Mesodermal cell (in vitro differentiated cells): ENCODE data around the gene BANP.
"Not testable (repeated sequence)": the region's sequence is repeated elsewhere in the genome, so short reads cannot be mapped to it uniquely, and the experiment has no call there.

ENCODE experiments used
- H3K27ac ChIP-seq: 2 replicates; pipeline ENCODE4 v1.7.0; 2013; ENCODE audit warnings: mild to moderate bottlenecking, low read depth, low read length, moderate library complexity; ENCODE audit not compliant: severe bottlenecking
- H3K36me3 ChIP-seq: 2 replicates; pipeline ENCODE4 v1.7.1; 2013; ENCODE audit warnings: mild to moderate bottlenecking, low read length, moderate library complexity; ENCODE audit not compliant: control insufficient read depth, insufficient read depth
- H3K4me1 ChIP-seq: one replicate; pipeline ENCODE4 v1.7.1; 2013; ENCODE audit warnings: mild to moderate bottlenecking, low read length; ENCODE audit not compliant: insufficient read depth, control insufficient read depth, poor library complexity, severe bottlenecking
- H3K4me3 ChIP-seq: 2 replicates; pipeline ENCODE4 v1.7.0; 2013; ENCODE audit warnings: low read length, control low read depth, mild to moderate bottlenecking; ENCODE audit not compliant: insufficient read depth, poor library complexity, severe bottlenecking; ENCODE audit errors: extremely low read depth
- H3K9me3 ChIP-seq: 2 replicates; pipeline ENCODE4 v1.7.1; 2013; ENCODE audit warnings: mild to moderate bottlenecking, low read length, moderate library complexity; ENCODE audit not compliant: control insufficient read depth
- WGBS, 2 experiments: methylation state at CpG; one replicate each; pipeline ENCODE4 v1.1.5; 2013; ENCODE audit warnings: missing lambda C conversion rate in 2 of 2; ENCODE audit not compliant: insufficient coverage in 2 of 2; 5-methylcytosine and 5-hydroxymethylcytosine counted together

BANP gene

DNA sequence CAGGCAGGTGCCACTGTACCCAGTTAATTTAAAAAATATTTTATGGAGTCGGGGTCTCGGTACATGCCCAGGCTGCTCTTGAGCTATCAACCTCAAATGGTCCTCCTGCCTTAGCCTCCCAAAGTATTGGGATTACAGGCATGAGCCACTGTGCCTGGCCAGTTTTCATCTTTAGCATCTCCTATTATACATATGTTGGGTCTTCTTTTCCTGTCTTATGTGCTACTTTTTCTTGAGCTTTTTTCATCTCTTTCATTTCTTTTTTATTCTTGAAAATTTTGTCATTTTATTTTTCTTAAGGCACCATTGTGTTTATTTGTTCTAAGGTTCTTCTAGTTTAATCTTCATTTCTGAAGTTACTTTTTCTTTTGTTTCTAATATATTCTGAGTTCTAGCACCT, 20.7 kb downstream of the BANP start:
- no peak overlapping the region for H3K27ac ChIP-seq
- peaks cover under 1% of the 10 kb centered on the region for H3K4me1 ChIP-seq
- peaks cover 12% of the 10 kb centered on the region for H3K9me3 ChIP-seq
- 92% methylated on average over 2 of the region's 2 CpGs; no CpG with 5 or more reads in 1 of the 2 experiments for WGBS, 2 experiments
- H3K4me3 ChIP-seq = no peak overlapping the region
- H3K36me3 ChIP-seq = peaks cover 30% of the 10 kb centered on the region

DNA sequence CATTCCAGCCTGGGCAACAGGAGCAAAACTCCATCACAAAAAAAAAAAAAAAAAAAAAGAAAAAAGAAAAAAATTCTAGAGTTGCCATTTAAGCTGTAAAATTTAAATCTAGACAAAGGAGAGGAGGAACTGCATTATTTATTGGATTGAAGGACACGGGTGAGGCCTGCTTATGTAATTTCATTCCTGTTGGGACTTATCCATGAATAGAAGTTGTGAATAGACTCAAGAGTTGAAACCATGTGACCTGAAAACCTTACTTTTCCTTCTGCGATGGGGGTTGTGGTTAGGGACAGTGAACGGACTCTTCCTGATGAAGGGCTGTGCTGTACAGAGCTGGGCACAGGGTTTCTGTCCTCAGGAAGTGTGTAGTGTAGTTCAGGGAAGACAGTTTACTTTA, 22.5 kb downstream of the BANP start:
- 75 to 93% methylated on average over 1 of the region's 3 CpGs for WGBS, 2 experiments
- Histone ChIP-seq H3K27ac (no peak overlapping the region), H3K4me1 (no peaks in the 10 kb centered on the region), H3K36me3 (peaks cover 30% of the 10 kb centered on the region), H3K9me3 (peaks cover 12% of the 10 kb centered on the region), H3K4me3 (no peak overlapping the region)

- WGBS, 2 experiments = 86 to 88% methylated on average over 8 of the region's 9 CpGs
- H3K36me3 ChIP-seq = peaks cover 30% of the 10 kb centered on the region
- peaks cover 12% of the 10 kb centered on the region for H3K9me3 ChIP-seq
- no peak overlapping the region for H3K27ac ChIP-seq
- H3K4me3 ChIP-seq = no peak overlapping the region
- no peaks in the 10 kb centered on the region for H3K4me1 ChIP-seq
These were observed 22.9 kb downstream of the BANP start for GRCh38 chr16:87974178-87974577.

DNA sequence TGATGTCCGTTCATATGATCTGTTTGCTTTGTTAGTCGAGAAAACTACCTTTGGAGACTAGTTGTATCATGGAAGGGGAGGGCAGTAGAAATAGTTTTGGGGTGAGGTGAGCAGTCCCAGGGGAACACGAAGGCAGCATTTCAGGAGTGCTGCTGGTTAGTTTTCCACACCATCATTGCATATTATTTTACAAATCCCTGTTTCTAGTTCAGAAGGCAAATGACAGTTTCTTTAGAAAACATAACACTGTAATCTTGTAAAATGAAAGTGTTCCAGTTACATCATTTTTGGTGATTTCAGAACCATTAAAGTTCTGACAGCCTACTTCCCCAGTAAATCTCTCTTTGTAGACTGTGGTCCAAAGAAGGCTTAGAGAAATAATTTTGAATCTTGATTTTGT, 25.4 kb downstream of the BANP start:
- no peaks in the 10 kb centered on the region for H3K4me1 ChIP-seq
- H3K9me3 ChIP-seq = peaks cover 2% of the 10 kb centered on the region
- no peak overlapping the region for H3K27ac ChIP-seq
- WGBS, 2 experiments = 93% methylated on average over 2 of the region's 3 CpGs; no CpG with 5 or more reads in 1 of the 2 experiments
- peaks cover 24% of the 10 kb centered on the region for H3K36me3 ChIP-seq
- no peak overlapping the region for H3K4me3 ChIP-seq

DNA sequence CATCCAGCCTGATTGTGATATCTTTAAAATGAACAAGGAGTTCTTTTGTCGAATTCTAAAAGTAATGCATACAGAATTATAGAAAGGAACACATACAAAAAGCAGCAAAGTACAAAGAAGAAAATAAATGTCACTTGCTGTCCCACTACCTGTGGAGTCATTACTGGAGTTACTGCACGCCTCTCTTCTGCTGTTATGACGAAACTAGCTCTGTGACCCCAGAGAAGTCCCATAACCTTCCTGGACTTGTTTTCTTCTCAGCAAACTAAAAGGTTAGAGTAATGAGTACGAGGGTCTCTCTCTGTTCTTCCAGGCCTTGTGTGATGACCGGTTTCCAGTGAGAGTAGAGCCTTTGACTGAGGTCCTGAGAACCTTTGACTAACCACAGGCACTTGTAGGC, 26.9 kb downstream of the BANP start:
- WGBS, 2 experiments = 94% methylated on average over 2 of the region's 5 CpGs; no CpG with 5 or more reads in 1 of the 2 experiments
- Histone ChIP-seq H3K36me3 (peaks cover 30% of the 10 kb centered on the region), H3K27ac (no peak overlapping the region), H3K4me3 (no peak overlapping the region), H3K9me3 (no peaks in the 10 kb centered on the region), H3K4me1 (no peaks in the 10 kb centered on the region)

DNA sequence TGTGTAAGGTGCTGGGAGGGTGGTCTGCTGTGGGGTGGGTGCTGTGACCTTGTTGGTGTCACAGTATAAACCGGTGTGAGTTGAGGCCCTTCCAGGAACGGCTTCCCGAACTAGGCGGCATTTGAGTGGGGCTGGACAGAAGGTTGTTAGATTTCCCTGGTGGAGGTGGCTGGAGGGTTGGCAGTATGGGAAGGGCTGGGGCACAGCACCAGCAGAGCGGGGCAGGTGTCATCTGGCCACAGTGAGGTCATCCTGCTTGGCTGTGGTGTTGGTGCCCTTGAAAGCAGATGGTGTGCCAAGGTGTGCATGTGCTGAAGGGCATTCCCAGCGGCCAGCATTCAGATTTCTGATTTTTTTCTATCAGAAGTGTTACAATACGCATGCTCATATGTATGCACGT, 28.1 kb downstream of the BANP start:
- H3K9me3 ChIP-seq = no peaks in the 10 kb centered on the region
- H3K36me3 ChIP-seq = peaks cover 24% of the 10 kb centered on the region
- H3K4me3 ChIP-seq = no peak overlapping the region
- H3K27ac ChIP-seq = no peak overlapping the region
- no peaks in the 10 kb centered on the region for H3K4me1 ChIP-seq
- 93 to 98% methylated on average over 4 to 7 of the region's 8 CpGs for WGBS, 2 experiments

DNA sequence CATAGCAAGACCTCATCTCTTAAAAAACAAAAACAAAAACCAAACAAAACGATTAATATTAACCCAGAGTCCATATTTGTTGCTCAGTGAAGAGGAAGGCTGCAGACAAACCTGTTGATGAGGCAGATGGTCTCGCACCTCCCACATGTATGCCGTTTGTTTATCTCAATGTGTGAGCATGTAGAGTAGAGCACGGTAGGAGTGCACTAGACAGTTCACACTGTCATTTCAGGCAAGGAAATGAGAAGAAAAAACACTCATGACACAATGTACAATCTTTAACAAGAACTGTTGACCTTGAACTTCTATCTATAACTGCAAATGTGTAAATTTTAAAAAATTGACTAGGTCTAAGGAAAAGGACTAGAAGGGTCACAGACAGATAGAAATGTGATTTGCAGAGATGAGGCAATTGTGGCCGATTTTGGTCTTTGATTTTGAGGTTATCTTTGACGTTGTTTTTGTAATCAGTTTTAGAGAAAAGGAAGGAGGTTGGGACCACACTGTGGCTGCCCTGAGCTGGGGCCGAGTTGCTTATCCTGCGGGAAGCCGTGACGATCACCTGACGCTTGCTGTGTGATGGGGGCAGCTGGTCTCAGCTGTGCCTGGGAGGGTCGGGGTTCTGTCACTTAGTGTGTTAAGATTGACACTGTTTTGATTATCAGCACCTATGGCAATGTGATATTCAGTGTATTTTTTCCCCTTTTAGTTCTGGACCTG, 28.8 kb downstream of the BANP start:
- peaks cover 24% of the 10 kb centered on the region for H3K36me3 ChIP-seq
- H3K4me3 ChIP-seq, H3K9me3 ChIP-seq, H3K4me1 ChIP-seq, H3K27ac ChIP-seq: not testable (repeated sequence)
- WGBS, 2 experiments = 87 to 94% methylated on average over 3 to 4 of the region's 12 CpGs

DNA sequence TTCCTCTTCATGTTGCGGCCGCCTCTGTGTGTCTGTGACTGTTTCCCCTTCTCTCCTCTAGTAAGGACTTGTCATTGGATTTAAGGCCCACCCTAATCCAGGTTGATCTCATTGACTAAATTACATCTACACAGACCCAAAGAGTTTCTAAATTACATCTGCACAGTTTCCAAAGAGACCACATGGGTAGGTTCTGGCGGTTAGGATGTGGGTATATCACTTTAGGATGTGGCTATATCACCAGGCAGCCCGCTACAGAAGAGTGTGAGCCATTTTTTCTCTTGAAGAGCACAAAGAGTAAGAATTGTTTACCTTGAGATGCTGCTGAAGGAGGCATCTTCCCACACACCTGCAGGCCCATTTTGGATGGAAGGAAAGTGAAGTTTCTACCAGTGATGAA, 30.1 kb downstream of the BANP start:
- WGBS, 2 experiments = 42% methylated on average over 2 of the region's 4 CpGs; no CpG with 5 or more reads in 1 of the 2 experiments
- not testable (repeated sequence) for H3K4me3 ChIP-seq, H3K27ac ChIP-seq, H3K4me1 ChIP-seq, H3K9me3 ChIP-seq
- peaks cover 27% of the 10 kb centered on the region for H3K36me3 ChIP-seq

DNA sequence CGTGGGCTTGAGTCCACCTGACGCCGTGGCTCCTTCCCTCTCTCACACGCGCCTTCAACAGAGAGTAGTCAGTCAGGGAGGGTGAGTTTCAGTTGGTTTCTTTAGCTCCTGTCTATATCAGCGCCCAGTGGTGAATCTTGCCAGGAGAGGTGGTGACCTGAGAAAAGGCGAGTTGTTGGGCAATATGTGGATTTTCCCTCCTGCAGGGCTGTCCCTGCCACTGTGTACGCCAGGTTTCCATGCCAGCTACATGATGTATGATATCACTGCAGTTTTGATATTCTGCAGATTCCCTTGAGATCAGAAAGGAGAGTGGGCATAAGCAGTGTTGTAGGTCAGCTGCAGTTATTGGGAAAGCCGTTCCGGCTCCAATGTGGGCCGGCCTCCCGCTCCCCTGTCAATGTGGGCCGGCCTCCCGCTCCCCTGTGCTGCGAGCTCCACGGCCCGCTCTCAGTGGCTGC, 31.4 kb downstream of the BANP start:
- 88% methylated on average over 5 to 6 of the region's 17 CpGs for WGBS, 2 experiments
- no peaks in the 10 kb centered on the region for H3K9me3 ChIP-seq
- H3K36me3 ChIP-seq = peaks cover 25% of the 10 kb centered on the region
- H3K27ac ChIP-seq = no peak overlapping the region
- peaks cover 3% of the 10 kb centered on the region for H3K4me1 ChIP-seq
- no peak overlapping the region for H3K4me3 ChIP-seq

- not testable (repeated sequence) for H3K4me3 ChIP-seq, H3K9me3 ChIP-seq, H3K27ac ChIP-seq, H3K4me1 ChIP-seq
- peaks cover 25% of the 10 kb centered on the region for H3K36me3 ChIP-seq
- 31 to 66% methylated on average over 4 to 5 of the region's 20 CpGs for WGBS, 2 experiments
These were observed 32.0 kb downstream of the BANP start for GRCh38 chr16:87983072-87983736.

DNA sequence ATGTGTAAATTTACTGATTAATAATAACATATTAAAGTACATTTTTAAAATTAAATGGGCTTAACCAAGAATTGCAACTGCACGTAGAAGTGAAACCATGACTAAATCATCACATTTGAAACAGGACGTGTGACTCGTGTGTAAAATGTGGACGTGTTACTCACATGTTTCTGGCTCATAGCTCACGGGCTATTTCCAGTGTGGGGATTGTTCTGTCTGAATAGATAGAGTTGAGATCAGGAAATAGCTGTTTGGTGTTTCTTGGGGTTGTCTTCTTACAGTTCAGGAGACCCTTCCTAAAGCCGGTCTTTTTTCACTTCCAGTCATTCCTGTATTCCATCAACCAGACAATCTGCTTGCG, 32.5 kb downstream of the BANP start:
- not testable (repeated sequence) for H3K4me3 ChIP-seq, H3K27ac ChIP-seq, H3K4me1 ChIP-seq, H3K9me3 ChIP-seq
- WGBS, 2 experiments = 100% methylated on average over 1 to 4 of the region's 7 CpGs
- peaks cover 28% of the 10 kb centered on the region for H3K36me3 ChIP-seq
